A549 (cell line): Measurements from ENCODE around the gene ST8SIA2. TPM values are rescaled to one million over a fixed set of nuclear protein-coding genes. Genes with fewer than 3 reads are reported as not detected.

Experiments used
- ATAC-seq, 2 experiments: fragments of 200-7000 bp in 1 of 2; fragments of >200 bp in 1 of 2; cut with Nextera tagmentation in 1 of 2; cut with Tn5 transposase in 1 of 2; 3 replicates each; pipeline versions ENCODE4 v1.8.0 to v1.9.1; 2018 to 2020; ENCODE audit warnings: mild to moderate bottlenecking in 1 of 2, moderate library complexity in 1 of 2
- CTCF ChIA-PET: fragments of 300-600 bp; sonication (Branson Sonifier 250); formaldehyde crosslinking; extraction: SDS; loops from one replicate; lab custom pipeline; 2021; ENCODE audit warnings: antibody characterized with exemption, inconsistent platforms; lab: Yijun Ruan, JAX
- POLR2A ChIA-PET: fragments of 350-600 bp; formaldehyde crosslinking; extraction: SDS; loops from one replicate; lab custom pipeline; 2021; ENCODE audit warnings: antibody characterized with exemption, inconsistent platforms; lab: Yijun Ruan, JAX
- DNase-seq, 2 experiments: peaks; one replicate each; pipeline versions ENCODE4 v3.0.0 to v3.0.0-alpha.2; 2011 to 2016; ENCODE audit warnings: low read depth in 1 of 2, low spot score in 1 of 2
- FAIRE-seq: peaks from 2 replicates; lab custom pipeline; 2011; peaks lifted over from hg19 to GRCh38; lab: Jason Lieb, UNC
- H3K27ac ChIP-seq, 2 experiments: fragments of >200 bp; sonication (Bioruptor Twin); formaldehyde crosslinking; 3 replicates each; pipeline ENCODE4 v1.5.1; 2016 to 2017
- H3K4me1 ChIP-seq: fragments of >200 bp; sonication (Bioruptor Twin); formaldehyde crosslinking; 3 replicates; pipeline ENCODE4 v1.6.1; 2016
- H3K4me2 ChIP-seq: fragments of >200 bp; sonication (Bioruptor Twin); formaldehyde crosslinking; 3 replicates; pipeline ENCODE4 v1.6.1; 2016
- H3K4me3 ChIP-seq: fragments of >200 bp; sonication (Bioruptor Twin); formaldehyde crosslinking; 3 replicates; pipeline ENCODE4 v1.5.1; 2016
- H3K9me3 ChIP-seq: fragments of >200 bp; sonication (Bioruptor Twin); formaldehyde crosslinking; 3 replicates; pipeline ENCODE4 v1.6.1; 2016
- ATOH8 ChIP-seq: fragments of 250-450 bp; sonication (Bioruptor Pico); IDR thresholded peaks from 2 replicates; pipeline ENCODE4 v1.5.0; 2020; ENCODE audit warnings: low read depth, mild to moderate bottlenecking, moderate library complexity
- BCL3 ChIP-seq: fragments of >200 bp; sonication (Bioruptor Twin); formaldehyde crosslinking; IDR thresholded peaks from 3 replicates; pipeline ENCODE4 v1.6.1; 2016
- CHD2 ChIP-seq: fragments of 150-350 bp; IDR thresholded peaks from 2 replicates; pipeline ENCODE4 v1.6.1; 2014; ENCODE audit warnings: low read length; ENCODE audit not compliant: partially characterized antibody
- EHF ChIP-seq: fragments of 250-450 bp; sonication (Bioruptor Pico); IDR thresholded peaks from 2 replicates; pipeline ENCODE4 v1.5.0; 2020; ENCODE audit warnings: mild to moderate bottlenecking
- FOSB ChIP-seq: fragments of 250-450 bp; sonication (Bioruptor Pico); IDR thresholded peaks from 2 replicates; pipeline ENCODE4 v1.5.0; 2020; ENCODE audit warnings: mild to moderate bottlenecking, moderate library complexity
- FOSL2 ChIP-seq, 2 experiments: fragments of 450-650 bp in 1 of 2; fragments of >200 bp in 1 of 2; sonication (Bioruptor Twin) in 1 of 2; formaldehyde crosslinking; IDR thresholded peaks; 2 replicates each; pipeline versions ENCODE4 v1.5.0 to v1.6.1; 2016 to 2020; ENCODE audit warnings: mild to moderate bottlenecking in 1 of 2, moderate library complexity in 1 of 2
- FOXS1 ChIP-seq: fragments of 250-450 bp; sonication (Bioruptor Pico); IDR thresholded peaks from 2 replicates; pipeline ENCODE4 v1.5.0; 2020; ENCODE audit warnings: mild to moderate bottlenecking, moderate library complexity
- HDAC2 ChIP-seq: fragments of 200-600 bp; sonication (generic); IDR thresholded peaks from 2 replicates; pipeline ENCODE4 v1.6.1; 2016
- JUN ChIP-seq, 2 experiments: fragments of >200 bp; sonication (Bioruptor Twin); formaldehyde crosslinking; IDR thresholded peaks; 2 replicates in 1 of 2; 3 replicates in 1 of 2; pipeline ENCODE4 v1.6.1; 2016 to 2017
- MAFK ChIP-seq: fragments of 450-650 bp; IDR thresholded peaks from 2 replicates; pipeline ENCODE4 v1.6.1; 2014; ENCODE audit not compliant: partially characterized antibody
- NFE2L2 ChIP-seq: fragments of 150-350 bp; conservative IDR thresholded peaks from 2 replicates; pipeline ENCODE4 v1.6.1; 2014; ENCODE audit warnings: low read length
- POLR2A ChIP-seq: IDR thresholded peaks from 2 replicates; pipeline ENCODE4 v1.6.1; 2012; ENCODE audit warnings: mild to moderate bottlenecking, low read length
- RAD21 ChIP-seq, 2 experiments: fragments of >200 bp in 1 of 2; sonication (Bioruptor Twin) in 1 of 2; formaldehyde crosslinking in 1 of 2; IDR thresholded peaks in 1 of 2; conservative IDR thresholded peaks in 1 of 2; 2 replicates in 1 of 2; 3 replicates in 1 of 2; pipeline ENCODE4 v1.6.1; 2012 to 2018; ENCODE audit warnings: inconsistent platforms in 1 of 2
- RARB ChIP-seq: fragments of 250-450 bp; sonication (Bioruptor Pico); IDR thresholded peaks from 2 replicates; pipeline ENCODE4 v1.8.0; 2021; ENCODE audit warnings: mild to moderate bottlenecking, moderate library complexity
- RCOR1 ChIP-seq: fragments of 150-350 bp; IDR thresholded peaks from 2 replicates; pipeline ENCODE4 v1.6.1; 2014; ENCODE audit warnings: antibody characterized with exemption, low read length, low read depth
- REST ChIP-seq: fragments of 200-600 bp; sonication (generic); IDR thresholded peaks from 2 replicates; pipeline ENCODE4 v1.6.1; 2016; ENCODE audit warnings: antibody characterized with exemption, mild to moderate bottlenecking, moderate library complexity
- RFX5 ChIP-seq: fragments of 450-650 bp; IDR thresholded peaks from 2 replicates; pipeline ENCODE4 v1.7.1; 2014; ENCODE audit warnings: antibody characterized with exemption, mild to moderate bottlenecking, moderate library complexity
- RNF2 ChIP-seq: fragments of 200-600 bp; sonication (generic); IDR thresholded peaks from 2 replicates; pipeline ENCODE4 v1.6.1; 2016; ENCODE audit warnings: low read depth, mild to moderate bottlenecking, antibody characterized with exemption, moderate library complexity, borderline replicate concordance
- TFCP2L1 ChIP-seq: fragments of 250-450 bp; sonication (Bioruptor Pico); IDR thresholded peaks from 2 replicates; pipeline ENCODE4 v1.5.0; 2021; ENCODE audit warnings: mild to moderate bottlenecking
- USF2 ChIP-seq: fragments of 450-650 bp; IDR thresholded peaks from 2 replicates; pipeline ENCODE4 v1.6.1; 2014; ENCODE audit warnings: antibody characterized with exemption
- ZC3H11A ChIP-seq: fragments of 450-650 bp; IDR thresholded peaks from 2 replicates; pipeline ENCODE4 v1.6.1; 2014; ENCODE audit warnings: antibody characterized with exemption, mild to moderate bottlenecking
- WGBS: methylation state at CpG from one replicate; pipeline ENCODE4 v1.1.6; 2017; ENCODE audit errors: missing lambda C conversion rate; 5-methylcytosine and 5-hydroxymethylcytosine counted together
- polyA plus RNA-seq, 4 experiments: library from polyadenylated mRNA; depleted of rRNA in 3 of 4; stranded (reverse); fragments of >200 nt; fragmentation: RNase III in 1 of 4; extraction: RNeasy Plus Mini Kit Qiagen cat#74134 plus additional on column Dnase treatment in 1 of 4; gene quantifications; 2 replicates in 3 of 4; 3 replicates in 1 of 4; pipeline ENCODE4 v1.2.3, GENCODE V29; 2011 to 2017

The ST8SIA2 gene
- polyA plus RNA-seq, 2 of the 4 experiments (the other 2 are of a cell fraction) = 0.22 to 0.41 TPM

GRCh38 chr15:92429378-92430068 lies 35.8 kb downstream of the ST8SIA2 start (continued):
- TF ChIP-seq ATOH8 (CRISPR knock-in tag) (peak; percentile 58; the same call in 1 of the 2 replicates), USF2 (no peak), MAFK (peak; percentile 100), FOSB (CRISPR knock-in tag) (no peak), RARB (CRISPR knock-in tag) (no peak), EHF (CRISPR knock-in tag) (peak; percentile 69; the same call in 1 of the 2 replicates)

GRCh38 chr15:92430069-92430440 lies 36.4 kb downstream of the ST8SIA2 start:
- Histone ChIP-seq H3K27ac (peak overlapping the region; percentile 66 to 85), H3K4me2 (peak overlapping the region; percentile 35), H3K9me3 (no peaks in the 10 kb centered on the region), H3K4me3 (no peak overlapping the region), H3K4me1 (peaks cover 19% of the 10 kb centered on the region)
- CTCF ChIA-PET = interaction anchor here (1.1 to 1.8 kb wide), 4 partner anchors 8 to 285 kb away, joined by 3 to 6 read pairs (median 4); no protein-coding TSS in a partner anchor
- peak; percentile 13 for FAIRE-seq
- no peak for DNase-seq
- POLR2A ChIA-PET = no interaction called here
- TF ChIP-seq RFX5 = no peak
- TF ChIP-seq CHD2 = no peak
- no peak for TF ChIP-seq BCL3
- no peak for TF ChIP-seq FOSL2 (IDR thresholded peaks at IDR 0.05)
- no peak for TF ChIP-seq FOSL2 (CRISPR knock-in tag; IDR thresholded peaks at IDR 0.05)
- TF ChIP-seq POLR2A = no peak
- no peak for TF ChIP-seq NFE2L2
- no peak for TF ChIP-seq ZC3H11A
- no peak for TF ChIP-seq TFCP2L1 (CRISPR knock-in tag)
- TF ChIP-seq REST = no peak
- TF ChIP-seq RAD21 (conservative IDR thresholded peaks at IDR 0.05 in 1 of 2, IDR thresholded peaks at IDR 0.05 in 1 of 2) = no peak
- TF ChIP-seq RCOR1 = no peak
- no peak for TF ChIP-seq HDAC2
- TF ChIP-seq JUN (IDR thresholded peaks at IDR 0.05) = no peak
- TF ChIP-seq FOXS1 (CRISPR knock-in tag) = no peak
- TF ChIP-seq RNF2 = no peak
- no peak for ATAC-seq
- WGBS = 78% methylated on average over 1 of the region's 1 CpG
